GM12878 (cell line): ENCODE data around the gene NBPF3. TPM values are rescaled to one million over a fixed set of nuclear protein-coding genes. Genes with fewer than 3 reads are reported as not detected.

Source experiments
- ATAC-seq: fragments of 200-7000 bp; cut with Tn5 transposase; 3 replicates; pipeline ENCODE4 v1.9.1; 2020; ENCODE audit warnings: mild to moderate bottlenecking, moderate library complexity
- Bru-seq: library from RNA; stranded (reverse); fragments of 400-500 nt; gene quantifications from one replicate; lab custom pipeline; 2021; lab: Mats Ljungman, UMichigan
- BruChase-seq, 2 experiments: library from RNA; stranded (reverse); fragments of 400-500 nt; gene quantifications; one replicate each; lab custom pipeline; 2021; lab: Mats Ljungman, UMichigan
- BruUV-seq: library from RNA; stranded (reverse); fragments of 400-500 nt; replicated peaks from 2 replicates; lab custom pipeline; 2021; lab: Mats Ljungman, UMichigan
- CTCF ChIA-PET: fragments of 300-600 bp; sonication (Branson Sonifier 250); formaldehyde crosslinking; extraction: SDS; loops from one replicate; lab custom pipeline; 2021; ENCODE audit warnings: inconsistent platforms; lab: Yijun Ruan, JAX
- POLR2A ChIA-PET: fragments of 350-600 bp; formaldehyde crosslinking; extraction: SDS; loops from one replicate; lab custom pipeline; 2021; ENCODE audit warnings: inconsistent platforms; lab: Charles Lee
- RAD21 ChIA-PET: fragments of 300-600 bp; sonication (Branson Sonifier 250); formaldehyde crosslinking; loops from one replicate; lab custom pipeline; 2023; ENCODE audit warnings: antibody characterized with exemption; ENCODE audit not compliant: unreplicated experiment; lab: Charles Lee
- SMC1A ChIA-PET: fragments of 300-600 bp; sonication (Branson Sonifier 250); formaldehyde crosslinking; loops from one replicate; lab custom pipeline; 2023; ENCODE audit not compliant: unreplicated experiment, uncharacterized antibody; lab: Charles Lee
- DNase-seq: peaks from one replicate; pipeline ENCODE4 v3.0.0-alpha.2; 2011; ENCODE audit warnings: low read depth, low spot score
- FAIRE-seq: peaks from 3 replicates; lab custom pipeline; 2011; peaks lifted over from hg19 to GRCh38; lab: Jason Lieb, UNC
- H2AFZ ChIP-seq: 2 replicates; pipeline ENCODE4 v1.6.0; 2011; ENCODE audit warnings: low read depth, low read length, control low read depth; ENCODE audit not compliant: control insufficient read depth
- H3K27ac ChIP-seq: 2 replicates; pipeline ENCODE4 v1.5.1; 2011; ENCODE audit warnings: control low read depth; ENCODE audit not compliant: control insufficient read depth, insufficient read depth
- H3K27me3 ChIP-seq, 2 experiments: replicated peaks in 1 of 2; 2 replicates each; pipeline versions ENCODE4 v1.6.0 to v1.6.1; 2011; ENCODE audit warnings: low read length in 1 of 2; ENCODE audit not compliant: control insufficient read depth in 2 of 2, insufficient read depth in 2 of 2
- H3K36me3 ChIP-seq, 2 experiments: 2 replicates each; pipeline ENCODE4 v1.5.1; 2011; ENCODE audit warnings: low read length in 1 of 2; ENCODE audit not compliant: control insufficient read depth in 2 of 2, insufficient read depth in 2 of 2
- H3K4me1 ChIP-seq: 2 replicates; pipeline ENCODE4 v1.6.1; 2011; ENCODE audit warnings: mild to moderate bottlenecking, low read length, moderate library complexity, mixed read lengths; ENCODE audit not compliant: control insufficient read depth, insufficient read depth
- H3K4me2 ChIP-seq: 2 replicates; pipeline ENCODE4 v1.6.0; 2011; ENCODE audit warnings: control low read depth; ENCODE audit not compliant: control insufficient read depth, insufficient read depth
- H3K4me3 ChIP-seq: fragments of 200-600 bp; sonication (generic); 2 replicates; pipeline ENCODE4 v1.5.1; 2016
- H3K79me2 ChIP-seq: 2 replicates; pipeline ENCODE4 v1.6.0; 2011; ENCODE audit warnings: low read length; ENCODE audit not compliant: control insufficient read depth, insufficient read depth
- H3K9ac ChIP-seq: 2 replicates; pipeline ENCODE4 v1.8.0; 2011; ENCODE audit warnings: low read length, control low read depth, mixed read lengths; ENCODE audit not compliant: control insufficient read depth, insufficient read depth
- H3K9me3 ChIP-seq: replicated peaks from 3 replicates; pipeline ENCODE4 v1.5.1; 2011; ENCODE audit warnings: mild to moderate bottlenecking, low read length; ENCODE audit not compliant: control insufficient read depth, insufficient read depth
- H4K20me1 ChIP-seq: 2 replicates; pipeline ENCODE4 v1.6.0; 2011; ENCODE audit not compliant: control insufficient read depth, insufficient read depth
- ATF7 ChIP-seq: fragments of 450-650 bp; IDR thresholded peaks from 2 replicates; pipeline ENCODE4 v1.6.1; 2016; ENCODE audit warnings: low read depth, mild to moderate bottlenecking
- BHLHE40 ChIP-seq, 2 experiments: fragments of 450-650 bp in 1 of 2; IDR thresholded peaks; 2 replicates each; pipeline ENCODE4 v1.6.1; 2011 to 2017; ENCODE audit warnings: low read depth in 2 of 2, borderline replicate concordance in 1 of 2, improper control_type of control experiment in 1 of 2, low read length in 1 of 2, mild to moderate bottlenecking in 1 of 2
- EZH2 ChIP-seq: IDR thresholded peaks from 2 replicates; pipeline ENCODE4 v1.6.1; 2012; ENCODE audit warnings: low read depth, mild to moderate bottlenecking, control low read depth, inconsistent platforms, low read length, borderline replicate concordance; ENCODE audit not compliant: control insufficient read depth
- FOXK2 ChIP-seq: fragments of 450-650 bp; IDR thresholded peaks from 2 replicates; pipeline ENCODE4 v1.6.1; 2017; ENCODE audit warnings: mild to moderate bottlenecking, moderate library complexity
- IRF4 ChIP-seq: IDR thresholded peaks from 2 replicates; pipeline ENCODE4 v1.6.1; 2011; ENCODE audit warnings: low read depth, low read length
- JUND ChIP-seq: IDR thresholded peaks from 2 replicates; pipeline ENCODE4 v1.6.1; 2012; ENCODE audit warnings: low read depth, mild to moderate bottlenecking, low read length, improper control_type of control experiment, moderate library complexity
- LARP7 ChIP-seq: fragments of 450-650 bp; IDR thresholded peaks from 2 replicates; pipeline ENCODE4 v1.6.1; 2017; ENCODE audit warnings: mild to moderate bottlenecking
- RELB ChIP-seq: fragments of 450-650 bp; IDR thresholded peaks from 2 replicates; pipeline ENCODE4 v1.6.1; 2017; ENCODE audit warnings: low read depth, mild to moderate bottlenecking, moderate library complexity
- ZNF384 ChIP-seq: IDR thresholded peaks from 2 replicates; pipeline ENCODE4 v1.6.1; 2012; ENCODE audit warnings: low read depth, mild to moderate bottlenecking, low read length, improper control_type of control experiment, borderline replicate concordance
- ZNF687 ChIP-seq: fragments of 450-650 bp; IDR thresholded peaks from 2 replicates; pipeline ENCODE4 v1.6.1; 2017; ENCODE audit warnings: mild to moderate bottlenecking, moderate library complexity
- WGBS: methylation state at CpG from one replicate; pipeline ENCODE4 v1.1.6; 2016; ENCODE audit warnings: low lambda C conversion rate; ENCODE audit not compliant: insufficient replicate concordance, insufficient coverage; ENCODE audit errors: missing lambda C conversion rate; 5-methylcytosine and 5-hydroxymethylcytosine counted together
- in situ Hi-C: fragments of 300-500 bp; cut with MboI; formaldehyde crosslinking; loops from 9 replicates; pipeline ENCODE4 v1.14.3; 2018; ENCODE audit warnings: mixed read lengths
- intact Hi-C: fragments of 100-400 bp; cut with micrococcal nuclease; formaldehyde crosslinking; loops from one replicate; pipeline ENCODE4 v1.14.2; 2022; ENCODE audit not compliant: unreplicated experiment
- long read RNA-seq, 2 experiments: library from polyadenylated mRNA; unstranded; transcript quantifications; one replicate each; pipeline ENCODE4 v2.0.0, GENCODE V29; 2019 to 2020
- polyA minus RNA-seq, 3 experiments: library from RNA; depleted of rRNA, polyadenylated mRNA; stranded (reverse); fragments of >200 nt; gene quantifications; 2 replicates each; pipeline ENCODE4 v1.2.3, GENCODE V29; 2011
- polyA plus RNA-seq, 11 experiments: library from polyadenylated mRNA; depleted of rRNA in 4 of 11; unstranded in 6 of 11; stranded (reverse) in 5 of 11; fragments of >200 nt; fragmentation: Nextera tagmentation in 4 of 11; fragmentation: Illumina TruSeq in 1 of 11; extraction: Ambion mirVana in 4 of 11; extraction: Trizol in 1 of 11; gene quantifications; 1 replicate in 1 of 11; 2 replicates in 10 of 11; pipeline versions ENCODE4 v1.2.1 to v1.2.3, GENCODE V29; 2011 to 2016; ENCODE audit warnings: inconsistent platforms in 2 of 11, missing spikeins in 2 of 11, low read depth in 1 of 11
- total RNA-seq, 4 experiments: library from RNA; depleted of rRNA in 3 of 4; stranded (reverse); fragments of >200 nt in 3 of 4; fragmentation: Illumina TruSeq in 1 of 4; extraction: Trizol in 1 of 4; gene quantifications; 2 replicates each; pipeline versions ENCODE4 v1.2.1 to v1.2.3, GENCODE V29; 2013 to 2021

Gene NBPF3, protein sequence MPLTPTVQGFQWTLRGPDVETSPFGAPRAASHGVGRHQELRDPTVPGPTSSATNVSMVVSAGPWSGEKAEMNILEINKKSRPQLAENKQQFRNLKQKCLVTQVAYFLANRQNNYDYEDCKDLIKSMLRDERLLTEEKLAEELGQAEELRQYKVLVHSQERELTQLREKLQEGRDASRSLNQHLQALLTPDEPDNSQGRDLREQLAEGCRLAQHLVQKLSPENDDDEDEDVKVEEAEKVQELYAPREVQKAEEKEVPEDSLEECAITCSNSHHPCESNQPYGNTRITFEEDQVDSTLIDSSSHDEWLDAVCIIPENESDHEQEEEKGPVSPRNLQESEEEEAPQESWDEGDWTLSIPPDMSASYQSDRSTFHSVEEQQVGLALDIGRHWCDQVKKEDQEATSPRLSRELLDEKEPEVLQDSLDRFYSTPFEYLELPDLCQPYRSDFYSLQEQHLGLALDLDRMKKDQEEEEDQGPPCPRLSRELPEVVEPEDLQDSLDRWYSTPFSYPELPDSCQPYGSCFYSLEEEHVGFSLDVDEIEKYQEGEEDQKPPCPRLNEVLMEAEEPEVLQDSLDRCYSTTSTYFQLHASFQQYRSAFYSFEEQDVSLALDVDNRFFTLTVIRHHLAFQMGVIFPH
- 21.4 and 22.5 TPM in 2 replicates for total RNA-seq (2013; cell fraction: nucleolus; rRNA removed)
- total RNA-seq (2014; rRNA removed) (2.8 and 3.6 TPM in 2 replicates), total RNA-seq (2014; rRNA removed; fragmentation: Illumina TruSeq; extraction: Trizol) (3.4 and 4.1 TPM in 2 replicates), total RNA-seq (2021) (4.0 TPM in 2 replicates), polyA plus RNA-seq (2011; rRNA removed) (4.4 and 5.2 TPM in 2 replicates), polyA plus RNA-seq (2014; fragmentation: Illumina TruSeq; extraction: Trizol) (3.0 and 3.3 TPM in 2 replicates), polyA plus RNA-seq (2014; fragmentation: Nextera tagmentation; extraction: Ambion mirVana) (under 1 TPM; 0.56 to 0.66 TPM), polyA plus RNA-seq (2014; rRNA removed) (2.4 and 2.6 TPM in 2 replicates), polyA plus RNA-seq (2016; fragmentation: Nextera tagmentation; extraction: Ambion mirVana) (1 to 10 TPM in 1 of 2 experiments, under 1 TPM in 1; 0.93 to 2.6 TPM), polyA minus RNA-seq (2011; rRNA and poly(A)+ RNA removed) (6.4 and 6.7 TPM in 2 replicates), Bru-seq, nascent RNA (percentile 53 among the genes with signal in this experiment), BruChase-seq, experiment 1, labeled RNA remaining after a 6-hour chase (percentile 50 among the genes with signal in this experiment), BruChase-seq, experiment 2, labeled RNA remaining after a 2-hour chase (percentile 54 among the genes with signal in this experiment)
- 2.0 TPM for polyA plus RNA-seq (2011; ENCODE audit: low read depth)
- polyA plus RNA-seq (2011; cell fraction: cytosol; rRNA removed): 3.0 and 3.2 TPM in 2 replicates
- polyA plus RNA-seq (2011; cell fraction: nucleus; rRNA removed): 8.5 and 13.1 TPM in 2 replicates
- 1.6 and 2.8 TPM in 2 replicates for polyA plus RNA-seq (2012)
- polyA minus RNA-seq (2011; cell fraction: cytosol; rRNA and poly(A)+ RNA removed): 2.1 and 3.5 TPM in 2 replicates
- polyA minus RNA-seq (2011; cell fraction: nucleus; rRNA and poly(A)+ RNA removed): 4.2 and 6.6 TPM in 2 replicates
- long read RNA-seq, experiment 1, partial matches to known transcripts: 0 of 2 reads
- long read RNA-seq, experiment 1, other reads (novel, unspliced or antisense): 2 of 2 reads
- long read RNA-seq, experiment 2, partial matches to known transcripts: 0 of 1 reads
- long read RNA-seq, experiment 2, other reads (novel, unspliced or antisense): 1 of 1 reads

DNA sequence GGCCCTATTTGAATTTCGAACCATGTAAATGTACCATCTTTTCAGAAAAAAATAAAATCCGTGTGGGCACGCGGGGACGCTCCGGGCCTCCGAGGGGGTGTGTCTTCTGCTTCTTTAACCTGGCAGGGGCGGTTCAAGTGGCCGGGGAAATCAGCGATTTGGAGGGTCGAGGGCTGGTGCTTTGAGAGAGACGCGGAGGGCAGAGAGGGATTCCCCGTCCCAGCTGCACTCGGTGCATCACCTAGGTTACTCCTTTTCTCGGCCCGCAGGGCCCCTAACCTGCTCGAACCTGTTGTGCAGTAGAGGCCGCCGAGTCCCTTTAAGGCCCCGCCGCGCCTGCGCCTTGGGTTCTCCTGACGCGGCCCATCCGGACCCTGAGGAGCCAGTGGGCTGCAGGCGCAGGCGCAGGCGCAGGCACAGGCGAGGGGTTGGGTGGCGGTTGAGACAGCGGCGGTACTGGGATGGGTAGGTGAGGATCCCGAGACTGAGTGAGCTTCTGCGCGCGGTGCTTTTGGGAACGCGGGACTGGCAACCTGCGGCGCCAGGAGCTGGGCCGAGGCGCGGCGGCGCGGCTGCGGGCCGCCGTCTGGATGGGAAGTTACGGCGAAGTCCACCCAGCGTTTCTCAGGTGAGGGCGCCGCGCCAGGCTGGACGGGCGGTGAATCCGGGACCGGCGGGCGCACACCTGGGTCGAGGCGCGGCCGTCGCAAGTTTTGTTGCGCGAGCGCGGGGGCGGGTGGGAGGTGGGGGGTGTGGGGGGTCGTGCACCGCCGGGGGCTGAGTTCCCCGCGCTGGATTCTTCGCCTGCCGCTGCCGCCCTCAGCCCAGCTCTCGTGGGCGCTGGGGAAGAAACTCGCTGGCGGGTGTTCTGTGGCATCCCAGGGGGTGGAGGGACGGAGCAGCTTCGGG, at the start of gene NBPF3:
Gene NBPF3, plus strand, starts transcription at position 417 of the 909 bp plus-strand sequence. CDS start 4,950 bp downstream, outside the sequence.
- WGBS: 5% methylated on average over 52 of the region's 87 CpGs
- DNase-seq: peak; percentile 42
- no TSS peak for BruUV-seq
- ATAC-seq: peak; percentile 100
- Histone ChIP-seq H3K27ac (no peak within 1 kb of the TSS), H3K4me1 (no peaks in the 10 kb centered on the region), H3K27me3 (no peaks in the 10 kb centered on the region), H3K4me3 (peak within 1 kb of the TSS; percentile 55), H3K79me2 (no peaks in the 10 kb centered on the region), H3K9me3 (no peaks in the 10 kb centered on the region), H3K9ac (peak within 1 kb of the TSS; percentile 34; the same call in 1 of the 2 replicates), H4K20me1 (no peaks in the 10 kb centered on the region), H3K36me3 (no peaks in the 10 kb centered on the region), H3K4me2 (peak within 1 kb of the TSS; percentile 44), H2AFZ (peak within 1 kb of the TSS; percentile 90)
- SMC1A ChIA-PET: no interaction called here
- CTCF ChIA-PET: no interaction called here
- intact Hi-C loops: no loop called here
- RAD21 ChIA-PET: no interaction called here
- FAIRE-seq: no peak
- POLR2A ChIA-PET: no interaction called here
- in situ Hi-C loops: no loop called here
- TF ChIP-seq FOXK2 (peak; percentile 40; the same call in 1 of the 2 replicates), EZH2 (no peak), JUND (no peak), ATF7 (peak; percentile 43; the same call in 1 of the 2 replicates), BHLHE40 (IDR thresholded peaks at IDR 0.05; ENCODE audit: borderline replicate concordance in 1 of 2, low read depth in 2 of 2, low read length in 1 of 2) (peak in 1 of 2 experiments; percentile 11; a peak in 1 of 4 replicates), ZNF384 (no peak), LARP7 (no peak), RELB (0 out of 2 replicates have a peak, but pooled peaks have one; percentile 32), IRF4 (no peak), ZNF687 (no peak)
